GDM1 (cell line): ENCODE measurements around the gene TMTC4.
A peak's percentile ranks its signal among the peaks of the same experiment; 100 is the strongest.
"Not testable (repeated sequence)": the region's sequence is repeated elsewhere in the genome, so short reads cannot be mapped to it uniquely, and the experiment has no call there.

Source experiments
- DNase-seq: peaks from one replicate; lab custom pipeline; 2025; lab: John Stamatoyannopoulos, UW

Gene TMTC4

DNA sequence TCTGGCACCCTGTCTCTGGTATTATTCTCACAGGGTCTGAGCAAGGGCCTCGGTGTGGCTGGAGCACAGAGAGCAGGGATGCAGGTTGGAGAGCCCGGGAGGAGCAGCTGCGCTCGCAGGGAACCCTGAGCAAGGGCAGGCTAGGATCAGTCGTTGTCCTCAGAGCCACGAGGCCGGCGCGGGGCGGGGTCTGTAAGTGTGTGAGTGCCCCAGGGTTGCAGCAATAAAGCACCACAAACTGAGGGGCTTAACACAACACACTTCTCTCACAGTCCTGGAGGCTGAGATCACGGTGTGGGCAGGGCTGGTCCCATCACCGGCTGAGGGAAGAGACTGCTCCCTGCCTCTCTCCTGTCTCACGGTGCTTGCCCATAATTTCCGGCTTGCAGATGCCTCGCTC lies 47.5 kb downstream of the TMTC4 start:
- no peak for DNase-seq

GRCh38 chr13:100625447-100625846 lies 49.1 kb downstream of the TMTC4 start:
- DNase-seq = no peak

DNA sequence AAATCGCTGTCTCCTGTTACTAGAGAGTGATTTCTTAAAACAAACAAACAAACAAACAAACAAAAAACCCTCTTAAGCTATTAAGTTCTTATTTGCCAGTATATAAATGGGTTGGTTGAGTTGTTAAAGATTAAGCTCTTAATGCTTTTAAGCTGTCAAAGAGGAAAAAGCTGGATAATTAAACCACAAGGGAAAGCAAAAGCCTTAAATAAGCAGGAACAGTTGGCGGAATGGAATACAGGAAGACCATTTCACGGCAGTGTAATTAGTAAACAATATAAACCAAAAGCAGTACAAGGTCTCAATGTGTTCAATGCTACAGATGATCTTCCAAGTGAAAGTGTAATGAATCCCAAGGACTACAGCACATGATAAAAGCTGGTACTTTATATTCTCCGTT lies 53.8 kb downstream of the TMTC4 start:
- no peak for DNase-seq

- no peak for DNase-seq
These were observed 54.7 kb downstream of the TMTC4 start for GRCh38 chr13:100619940-100620339.

GRCh38 chr13:100618897-100619296 lies 55.7 kb downstream of the TMTC4 start:
- not testable (repeated sequence) for DNase-seq

DNA sequence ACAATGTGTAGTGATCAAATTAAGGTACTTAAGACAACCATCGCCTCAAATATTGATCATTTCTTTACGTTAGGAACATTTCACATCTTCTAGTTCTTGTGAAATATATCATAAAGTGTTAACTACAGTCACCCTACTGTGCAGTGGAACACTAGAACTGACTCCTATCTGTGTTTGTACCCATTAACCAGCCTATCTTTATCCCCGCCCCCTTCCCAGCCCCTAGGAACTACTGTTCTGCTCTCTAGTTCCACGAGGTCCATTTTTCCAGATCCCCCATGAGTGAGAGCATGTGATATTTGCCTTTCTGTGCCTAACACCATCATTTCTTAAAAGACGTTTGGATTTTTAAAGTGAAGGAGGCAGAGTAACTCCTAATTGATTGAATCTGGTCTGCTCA lies 61.6 kb downstream of the TMTC4 start:
- no peak for DNase-seq

DNA sequence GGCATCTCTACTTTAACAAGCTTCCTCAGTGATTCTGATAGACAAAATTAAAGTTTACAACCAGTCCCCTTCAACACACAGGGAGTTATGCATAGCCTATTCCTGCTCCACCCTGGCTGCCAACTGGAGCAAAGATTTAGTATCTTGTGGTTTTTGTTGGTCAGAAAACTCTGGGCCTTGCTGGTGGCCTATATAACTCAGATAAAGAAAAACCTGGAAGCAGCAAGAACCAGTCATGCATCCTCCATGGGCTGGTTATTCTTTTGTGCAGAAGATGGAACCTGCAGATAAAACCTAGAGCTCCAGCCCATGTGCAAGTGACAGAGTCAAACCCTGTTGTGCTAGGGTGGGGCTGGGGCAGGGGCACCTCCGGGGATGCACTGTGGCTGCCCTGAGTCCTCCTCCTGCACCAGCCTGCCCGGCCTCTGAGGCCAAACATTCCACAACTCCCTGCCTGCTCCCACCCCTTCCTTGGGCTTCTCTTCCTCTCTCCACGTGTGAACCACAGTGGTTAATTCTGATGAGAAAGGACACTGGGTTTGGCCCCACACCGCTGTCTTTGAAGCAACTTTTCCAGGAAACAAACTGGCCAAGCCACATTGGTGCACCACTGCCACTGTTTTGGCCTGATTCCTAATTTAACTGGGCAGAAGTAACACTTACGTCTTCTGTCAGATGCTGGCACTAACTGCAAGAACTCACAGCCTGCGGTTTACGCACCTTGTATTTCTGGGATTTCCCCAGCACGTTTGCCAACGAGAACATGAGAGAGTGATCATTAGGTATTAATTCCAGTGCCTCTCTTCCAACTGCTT lies 62.7 kb downstream of the TMTC4 start:
- no peak for DNase-seq

DNA sequence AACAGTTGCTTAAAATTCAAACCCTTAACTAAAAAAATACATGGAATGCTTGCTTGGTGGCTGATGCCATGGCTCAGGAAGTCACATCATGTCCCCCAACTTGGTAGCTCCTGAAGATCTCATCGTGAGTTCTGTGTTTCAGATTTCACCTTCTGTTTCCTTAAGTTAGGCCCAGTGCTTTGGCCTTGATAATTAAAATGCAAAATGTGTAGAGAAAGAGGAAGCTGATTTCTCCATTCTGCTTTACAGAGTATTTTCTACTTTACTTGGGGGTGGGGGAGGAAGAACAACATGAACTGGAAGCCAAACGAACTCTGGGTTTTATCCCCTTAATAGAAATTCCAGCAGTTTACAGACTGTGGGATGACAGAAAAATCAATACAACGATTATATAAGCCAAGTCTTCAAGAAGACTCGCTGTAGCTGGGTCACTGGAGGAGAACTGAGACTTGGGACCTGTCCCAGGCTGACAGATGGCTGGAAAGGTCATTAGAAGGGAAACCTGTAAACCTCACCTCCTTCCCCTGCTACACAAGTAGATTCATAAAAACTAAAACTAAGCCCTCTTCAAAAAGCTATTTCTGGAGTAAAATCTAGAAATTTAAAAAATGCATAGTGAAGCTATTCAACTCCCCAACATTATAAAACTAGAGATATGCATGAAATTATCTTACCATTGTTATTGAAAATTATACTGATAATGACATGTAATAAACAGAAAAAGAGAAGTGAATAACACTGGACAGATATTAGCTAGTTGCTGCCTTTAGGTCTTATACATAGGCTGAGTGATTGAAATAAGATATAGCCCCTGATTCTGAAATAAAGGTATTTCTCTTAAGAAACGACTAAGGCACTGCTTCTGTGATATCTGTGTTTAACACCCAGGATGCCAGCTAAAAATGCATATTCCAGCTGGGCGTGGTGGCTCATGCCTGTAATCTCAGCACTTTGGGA lies 63.9 kb downstream of the TMTC4 start:
- DNase-seq = peak; percentile 49

DNA sequence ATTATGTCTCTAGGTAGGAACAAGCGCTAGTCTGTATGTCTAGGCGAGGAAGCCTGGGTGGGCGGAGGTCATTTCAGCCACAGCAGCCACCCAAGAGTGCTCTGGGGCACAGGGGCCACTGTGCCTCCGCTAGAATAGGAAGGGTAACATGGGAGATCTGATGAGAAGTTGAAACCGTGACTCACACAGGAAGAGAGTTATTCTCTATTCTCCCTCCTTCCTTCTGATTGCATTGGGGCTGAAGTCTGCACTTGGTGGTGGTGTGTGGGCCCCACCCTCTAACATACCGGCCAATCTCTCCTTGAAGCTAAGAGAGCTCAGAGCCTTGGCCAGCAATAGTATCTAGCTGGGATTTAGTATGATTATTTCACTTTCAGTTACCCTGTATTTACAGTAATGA lies 65.7 kb downstream of the TMTC4 start:
- no peak for DNase-seq

- no peak for DNase-seq
These were observed 66.1 kb downstream of the TMTC4 start for GRCh38 chr13:100608489-100608888.

GRCh38 chr13:100604918-100605710 lies 69.5 kb downstream of the TMTC4 start:
- DNase-seq = no peak

- no peak for DNase-seq
These were observed 72.0 kb downstream of the TMTC4 start for GRCh38 chr13:100602493-100603111.

GRCh38 chr13:100601716-100602115 lies 72.9 kb downstream of the TMTC4 start:
- no peak for DNase-seq

GRCh38 chr13:100600915-100601314 lies 73.7 kb downstream of the TMTC4 start:
- DNase-seq = no peak

DNA sequence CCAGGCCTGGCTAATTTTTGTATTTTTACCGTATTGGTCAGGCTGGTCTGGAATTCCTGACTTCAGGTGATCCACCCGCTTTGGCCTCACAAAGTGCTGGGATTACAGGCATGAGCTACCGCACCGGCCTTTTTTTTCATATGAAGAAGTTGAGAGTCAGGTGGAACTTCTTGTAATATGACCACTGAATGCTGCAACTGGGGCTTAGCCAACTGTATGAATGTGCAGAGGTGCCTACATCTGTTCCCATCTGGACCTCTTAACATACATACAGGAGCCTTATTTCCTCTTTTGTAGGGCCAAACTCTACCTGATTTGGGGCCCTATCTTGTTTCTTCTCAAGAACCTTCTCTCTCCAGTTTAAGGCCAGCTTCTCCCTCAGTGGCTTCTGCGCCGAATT lies 74.1 kb downstream of the TMTC4 start:
- no peak for DNase-seq

- DNase-seq = no peak
These were observed 77.3 kb downstream of the TMTC4 start for GRCh38 chr13:100597253-100597652.

DNA sequence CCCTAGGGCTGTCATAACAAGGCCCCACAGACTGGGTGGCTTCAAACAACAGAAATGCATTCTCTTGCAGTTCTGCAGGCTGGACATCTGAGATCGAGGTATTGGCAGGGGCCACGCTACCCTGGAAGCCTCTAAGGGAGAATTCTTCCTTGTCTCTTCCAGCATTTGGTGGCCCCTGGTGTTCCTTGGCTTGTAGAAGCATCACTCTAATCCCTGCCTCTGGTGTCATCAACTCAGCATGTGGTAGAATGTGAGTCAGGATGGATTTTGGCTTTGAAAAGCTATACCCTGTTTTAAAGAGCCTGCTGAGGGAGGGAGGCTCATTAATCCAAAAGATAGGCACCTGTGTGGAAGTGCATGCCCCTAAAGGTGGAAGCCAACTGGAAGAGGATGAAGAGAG lies 78.1 kb downstream of the TMTC4 start:
- no peak for DNase-seq

DNA sequence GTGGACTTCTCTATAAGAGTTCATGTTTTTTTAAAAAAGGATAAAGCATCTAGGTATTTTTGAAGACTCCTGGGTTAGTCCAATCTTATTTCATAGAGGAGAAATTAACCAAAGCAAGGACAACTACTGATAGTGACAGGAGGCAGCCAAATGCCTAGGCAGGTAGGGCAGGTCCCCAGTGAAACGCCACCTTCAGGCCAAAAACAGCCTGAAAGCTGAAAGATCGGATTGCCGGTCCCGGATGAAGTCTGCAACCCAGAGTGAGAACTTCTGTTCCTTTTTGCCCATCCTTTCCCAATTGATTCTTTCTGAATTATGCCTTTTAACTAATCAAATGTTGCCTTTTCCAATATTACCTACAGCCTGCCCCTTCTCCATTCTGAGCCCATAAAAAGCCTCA lies 79.9 kb downstream of the TMTC4 start:
- DNase-seq = no peak

DNA sequence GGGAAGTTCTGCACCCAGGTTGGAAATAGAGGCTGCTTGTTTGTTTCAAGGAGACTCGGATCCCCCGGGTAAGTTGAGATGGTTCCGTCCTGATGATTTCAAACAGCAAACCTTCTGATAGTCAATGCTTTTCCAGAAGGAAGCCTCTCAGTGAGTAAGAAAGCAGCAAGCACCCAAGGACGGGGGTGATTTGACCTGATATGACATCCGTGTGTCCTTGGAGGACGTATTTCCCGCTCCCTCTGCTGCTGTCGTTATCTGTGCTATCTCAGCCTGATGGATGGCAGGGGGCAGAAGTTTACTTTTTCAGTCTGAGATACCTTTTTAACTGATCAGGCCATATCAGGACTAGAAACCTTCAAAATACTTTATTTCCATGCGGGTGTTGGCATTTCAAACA lies 80.3 kb downstream of the TMTC4 start:
- DNase-seq = no peak

DNA sequence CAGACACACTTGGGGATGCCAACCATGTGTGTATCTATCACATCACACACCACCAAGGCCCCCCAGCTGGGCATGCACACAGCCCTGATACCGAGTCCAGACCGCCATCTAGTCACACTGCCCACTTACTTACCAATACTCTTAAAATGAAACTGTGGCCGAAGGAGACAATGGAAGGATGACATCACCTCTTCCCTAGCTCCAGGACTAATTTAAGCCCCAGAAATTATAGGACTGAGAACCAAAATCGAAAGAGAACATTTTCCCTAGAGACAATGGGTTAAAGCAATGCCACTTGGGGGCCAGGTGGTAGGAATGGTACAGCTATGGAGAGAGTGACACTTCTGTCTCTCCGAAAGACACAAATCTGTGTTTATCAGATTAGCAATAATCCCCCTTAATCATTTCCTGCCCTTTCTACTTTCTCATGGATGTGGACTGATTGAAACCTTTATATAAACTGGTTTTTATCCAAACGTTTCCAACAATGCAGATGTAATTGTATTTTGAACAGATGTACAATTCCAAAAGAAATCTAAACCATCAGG lies 85.3 kb downstream of the TMTC4 start:
- no peak for DNase-seq
